ENCODE data around the gene COLGALT1. TPM values are rescaled to one million over a fixed set of nuclear protein-coding genes. Genes with fewer than 3 reads are reported as not detected.
"Not testable (repeated sequence)": the region's sequence is repeated elsewhere in the genome, so short reads cannot be mapped to it uniquely, and the experiment has no call there.

The COLGALT1 gene
- total and polyA plus RNA-seq, 2 experiments from 2014 or later, result 54.9 to 61.3 TPM

DNA sequence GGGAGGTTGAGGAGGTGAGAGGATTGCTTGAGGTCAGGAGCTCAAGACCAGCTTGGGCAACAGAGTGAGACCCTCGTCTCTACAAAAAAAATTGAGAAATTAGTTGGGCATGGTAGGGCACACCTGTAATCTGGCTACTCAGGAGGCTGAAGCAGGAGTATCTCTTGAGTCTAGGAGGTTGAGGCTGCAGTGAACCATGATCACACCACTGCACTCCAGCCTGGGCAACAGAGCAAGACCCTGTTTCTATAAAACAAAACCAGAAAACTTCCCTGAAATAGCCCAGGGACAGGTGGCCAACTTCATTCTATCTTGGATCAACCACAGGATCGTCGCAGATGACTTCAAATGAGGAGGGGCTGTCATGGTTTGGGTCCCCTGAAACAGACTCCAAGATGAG is 28.7 kb downstream of the COLGALT1 start:
- no peaks in the 10 kb centered on the region for H3K9me3 ChIP-seq (ENCODE audit: low read depth)
- H3K36me3 ChIP-seq (replicated peaks; ENCODE audit: insufficient read depth, low read depth), result no peaks in the 10 kb centered on the region
- no peak overlapping the region for H3K27ac ChIP-seq
- no peak for DNase-seq (ENCODE audit: low spot score)
- H3K79me2 ChIP-seq, result no peaks in the 10 kb centered on the region
- no peak overlapping the region for H3K4me2 ChIP-seq
- WGBS (ENCODE audit: low lambda C conversion rate, missing lambda C conversion rate), result 86% methylated on average over 3 of the region's 3 CpGs
- no peaks in the 10 kb centered on the region for H3K27me3 ChIP-seq
- no peak overlapping the region for H2AFZ ChIP-seq
- H4K20me1 ChIP-seq (ENCODE audit: insufficient read depth, poor library complexity, severe bottlenecking), result no peaks in the 10 kb centered on the region
- no peaks in the 10 kb centered on the region for H3K9me2 ChIP-seq (replicated peaks; ENCODE audit: insufficient read depth)
- no peaks in the 10 kb centered on the region for H3K4me1 ChIP-seq (ENCODE audit: insufficient read depth)
- no peak for TF ChIP-seq EZH2 (IDR thresholded peaks at IDR 0.05; ENCODE audit: borderline replicate concordance)
- no peak for TF ChIP-seq EZH2phosphoT487 (IDR thresholded peaks at IDR 0.05; ENCODE audit: low read depth, severe bottlenecking, unreplicated experiment)
- TF ChIP-seq CTCF (IDR thresholded peaks at IDR 0.05; ENCODE audit: poor library complexity), result no peak
- H3K4me3 ChIP-seq, result no peak overlapping the region

- not testable (repeated sequence) for H3K27ac ChIP-seq; DNase-seq (ENCODE audit: low spot score); H3K79me2 ChIP-seq; H3K9me2 ChIP-seq (replicated peaks; ENCODE audit: insufficient read depth); H3K27me3 ChIP-seq; H3K36me3 ChIP-seq (replicated peaks; ENCODE audit: insufficient read depth, low read depth); H2AFZ ChIP-seq; H3K4me3 ChIP-seq; H3K9me3 ChIP-seq (ENCODE audit: low read depth); H3K4me2 ChIP-seq; H3K4me1 ChIP-seq (ENCODE audit: insufficient read depth); H4K20me1 ChIP-seq (ENCODE audit: insufficient read depth, poor library complexity, severe bottlenecking)
- 73% methylated on average over 7 of the region's 7 CpGs for WGBS (ENCODE audit: low lambda C conversion rate, missing lambda C conversion rate)
These were observed 29.9 kb downstream of the COLGALT1 start for GRCh38 chr19:17585395-17585794.

DNA sequence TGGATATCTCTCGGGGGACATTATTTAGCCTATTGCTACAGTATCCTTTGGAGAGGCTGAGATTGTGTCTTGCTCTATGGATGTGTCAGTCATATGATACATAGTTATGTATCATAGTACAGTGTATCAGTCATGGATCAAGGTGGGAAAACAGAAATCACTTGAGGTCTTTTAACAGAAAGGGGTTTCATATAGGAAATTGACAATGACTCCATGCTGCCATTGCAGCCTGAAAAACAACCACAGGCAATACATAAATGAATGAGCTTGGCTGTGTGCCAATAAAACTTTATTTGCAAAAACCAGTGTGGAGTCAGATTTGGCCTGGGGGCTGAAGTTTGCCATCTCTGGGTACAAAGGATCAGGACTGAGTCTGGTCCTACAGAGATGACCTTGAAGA is 35.4 kb downstream of the COLGALT1 start:
- Histone ChIP-seq H3K79me2 (no peaks in the 10 kb centered on the region), H2AFZ (no peak overlapping the region), H3K9me3 (ENCODE audit: low read depth) (no peaks in the 10 kb centered on the region), H4K20me1 (ENCODE audit: insufficient read depth, poor library complexity, severe bottlenecking) (no peaks in the 10 kb centered on the region), H3K4me3 (no peak overlapping the region), H3K36me3 (replicated peaks; ENCODE audit: insufficient read depth, low read depth) (no peaks in the 10 kb centered on the region), H3K4me1 (ENCODE audit: insufficient read depth) (no peaks in the 10 kb centered on the region), H3K4me2 (no peak overlapping the region), H3K9me2 (replicated peaks; ENCODE audit: insufficient read depth) (no peaks in the 10 kb centered on the region), H3K27me3 (no peaks in the 10 kb centered on the region), H3K27ac (no peak overlapping the region)
- DNase-seq (ENCODE audit: low spot score), result no peak
- TF ChIP-seq EZH2phosphoT487 (IDR thresholded peaks at IDR 0.05; ENCODE audit: low read depth, severe bottlenecking, unreplicated experiment), result no peak
- no peak for TF ChIP-seq CTCF (IDR thresholded peaks at IDR 0.05; ENCODE audit: poor library complexity)
- TF ChIP-seq EZH2 (IDR thresholded peaks at IDR 0.05; ENCODE audit: borderline replicate concordance), result no peak
- WGBS (ENCODE audit: low lambda C conversion rate, missing lambda C conversion rate), result 95% methylated on average over 1 of the region's 1 CpG

DNA sequence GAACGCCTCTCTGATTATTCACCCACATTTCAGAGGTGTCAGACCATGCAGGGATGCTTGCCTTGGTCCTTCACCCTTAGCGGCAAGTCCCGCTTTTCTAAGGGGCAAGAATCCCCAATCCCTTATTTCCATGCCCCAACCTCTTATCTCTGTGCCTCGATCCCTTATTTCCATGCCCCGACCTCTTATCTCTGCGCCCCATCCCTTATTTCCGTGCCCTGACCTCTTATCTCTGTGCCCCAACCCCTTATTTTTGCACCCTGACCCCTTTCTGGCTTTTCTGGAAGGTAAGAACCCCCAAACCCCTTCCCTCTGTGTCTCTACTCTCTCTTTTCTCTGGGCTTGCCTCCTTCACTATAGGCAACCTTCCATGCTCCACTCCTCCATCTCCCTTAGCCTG is 38.8 kb downstream of the COLGALT1 start:
- H3K36me3 ChIP-seq (replicated peaks; ENCODE audit: insufficient read depth, low read depth); H3K79me2 ChIP-seq; DNase-seq (ENCODE audit: low spot score); H4K20me1 ChIP-seq (ENCODE audit: insufficient read depth, poor library complexity, severe bottlenecking); H3K4me3 ChIP-seq; H3K27me3 ChIP-seq; H3K27ac ChIP-seq; H3K9me3 ChIP-seq (ENCODE audit: low read depth); H3K9me2 ChIP-seq (replicated peaks; ENCODE audit: insufficient read depth); H3K4me1 ChIP-seq (ENCODE audit: insufficient read depth); H2AFZ ChIP-seq; H3K4me2 ChIP-seq: not testable (repeated sequence)
- WGBS (ENCODE audit: low lambda C conversion rate, missing lambda C conversion rate), result 87% methylated on average over 7 of the region's 7 CpGs

GRCh38 chr19:17598063-17598462 is 42.6 kb downstream of the COLGALT1 start:
- H3K27ac ChIP-seq; H3K9me3 ChIP-seq (ENCODE audit: low read depth); H4K20me1 ChIP-seq (ENCODE audit: insufficient read depth, poor library complexity, severe bottlenecking); H3K4me1 ChIP-seq (ENCODE audit: insufficient read depth); DNase-seq (ENCODE audit: low spot score); H3K9me2 ChIP-seq (replicated peaks; ENCODE audit: insufficient read depth); H3K4me2 ChIP-seq; H3K79me2 ChIP-seq; H3K4me3 ChIP-seq; H2AFZ ChIP-seq; H3K36me3 ChIP-seq (replicated peaks; ENCODE audit: insufficient read depth, low read depth): not testable (repeated sequence)
- 74% methylated on average over 8 of the region's 8 CpGs for WGBS (ENCODE audit: low lambda C conversion rate, missing lambda C conversion rate)
- peaks cover 17% of the 10 kb centered on the region for H3K27me3 ChIP-seq
